Measurements from ENCODE around the gene LYG2.

The LYG2 gene

GRCh38 chr2:99275882-99276281 is 20.4 kb upstream of the LYG2 start:
- TF ChIP-seq YY1 (IDR thresholded peaks at IDR 0.05; ENCODE audit: insufficient read depth, insufficient read length) (no peak), SUZ12 (IDR thresholded peaks at IDR 0.05; ENCODE audit: extremely low read depth, insufficient read depth, insufficient read length) (no peak), ZNF274 (IDR thresholded peaks at IDR 0.05; ENCODE audit: low read depth, low read length) (no peak)
- Histone ChIP-seq H3K4me1 (ENCODE audit: insufficient read depth, insufficient read length) (no peaks in the 10 kb centered on the region), H3K9ac (ENCODE audit: insufficient read length, low read depth) (no peak overlapping the region), H3K4me3 (ENCODE audit: insufficient read length, low read depth) (no peak overlapping the region), H3K36me3 (ENCODE audit: insufficient read depth, insufficient read length, low read length) (no peaks in the 10 kb centered on the region), H3K27me3 (ENCODE audit: insufficient read depth, insufficient read length) (no peaks in the 10 kb centered on the region), H3K9me3 (ENCODE audit: insufficient read depth, low read length) (peaks cover 10% of the 10 kb centered on the region)
- DNase-seq (ENCODE audit: low read depth, low spot score) = no peak

- no peaks in the 10 kb centered on the region for H3K36me3 ChIP-seq (ENCODE audit: insufficient read depth, insufficient read length, low read length)
- H3K9ac ChIP-seq (ENCODE audit: insufficient read length, low read depth) = no peak overlapping the region
- no peaks in the 10 kb centered on the region for H3K27me3 ChIP-seq (ENCODE audit: insufficient read depth, insufficient read length)
- TF ChIP-seq SUZ12 (IDR thresholded peaks at IDR 0.05; ENCODE audit: extremely low read depth, insufficient read depth, insufficient read length) (no peak), ZNF274 (IDR thresholded peaks at IDR 0.05; ENCODE audit: low read depth, low read length) (no peak), YY1 (IDR thresholded peaks at IDR 0.05; ENCODE audit: insufficient read depth, insufficient read length) (no peak)
- H3K4me3 ChIP-seq (ENCODE audit: insufficient read length, low read depth) = no peak overlapping the region
- no peak for DNase-seq (ENCODE audit: low read depth, low spot score)
- H3K9me3 ChIP-seq (ENCODE audit: insufficient read depth, low read length) = no peaks in the 10 kb centered on the region
- H3K4me1 ChIP-seq (ENCODE audit: insufficient read depth, insufficient read length) = no peaks in the 10 kb centered on the region
These were observed 5.8 kb upstream of the LYG2 start for GRCh38 chr2:99261242-99261641.

- Histone ChIP-seq H3K9me3 (ENCODE audit: insufficient read depth, low read length) (no peaks in the 10 kb centered on the region), H3K4me1 (ENCODE audit: insufficient read depth, insufficient read length) (no peaks in the 10 kb centered on the region), H3K9ac (ENCODE audit: insufficient read length, low read depth) (no peak overlapping the region), H3K4me3 (ENCODE audit: insufficient read length, low read depth) (no peak overlapping the region), H3K27me3 (ENCODE audit: insufficient read depth, insufficient read length) (no peaks in the 10 kb centered on the region), H3K36me3 (ENCODE audit: insufficient read depth, insufficient read length, low read length) (no peaks in the 10 kb centered on the region)
- TF ChIP-seq SUZ12 (IDR thresholded peaks at IDR 0.05; ENCODE audit: extremely low read depth, insufficient read depth, insufficient read length) = no peak
- no peak for TF ChIP-seq ZNF274 (IDR thresholded peaks at IDR 0.05; ENCODE audit: low read depth, low read length)
- no peak for TF ChIP-seq YY1 (IDR thresholded peaks at IDR 0.05; ENCODE audit: insufficient read depth, insufficient read length)
- no peak for DNase-seq (ENCODE audit: low read depth, low spot score)
These were observed 4.7 kb upstream of the LYG2 start for GRCh38 chr2:99260184-99260583.

- H3K36me3 ChIP-seq (ENCODE audit: insufficient read depth, insufficient read length, low read length) = no peaks in the 10 kb centered on the region
- TF ChIP-seq YY1 (IDR thresholded peaks at IDR 0.05; ENCODE audit: insufficient read depth, insufficient read length) (no peak), SUZ12 (IDR thresholded peaks at IDR 0.05; ENCODE audit: extremely low read depth, insufficient read depth, insufficient read length) (no peak), ZNF274 (IDR thresholded peaks at IDR 0.05; ENCODE audit: low read depth, low read length) (no peak)
- no peaks in the 10 kb centered on the region for H3K4me1 ChIP-seq (ENCODE audit: insufficient read depth, insufficient read length)
- H3K4me3 ChIP-seq (ENCODE audit: insufficient read length, low read depth) = no peak overlapping the region
- DNase-seq (ENCODE audit: low read depth, low spot score) = no peak
- no peaks in the 10 kb centered on the region for H3K9me3 ChIP-seq (ENCODE audit: insufficient read depth, low read length)
- H3K9ac ChIP-seq (ENCODE audit: insufficient read length, low read depth) = no peak overlapping the region
- no peaks in the 10 kb centered on the region for H3K27me3 ChIP-seq (ENCODE audit: insufficient read depth, insufficient read length)
These were observed 4.0 kb upstream of the LYG2 start for GRCh38 chr2:99259465-99259864.

DNA sequence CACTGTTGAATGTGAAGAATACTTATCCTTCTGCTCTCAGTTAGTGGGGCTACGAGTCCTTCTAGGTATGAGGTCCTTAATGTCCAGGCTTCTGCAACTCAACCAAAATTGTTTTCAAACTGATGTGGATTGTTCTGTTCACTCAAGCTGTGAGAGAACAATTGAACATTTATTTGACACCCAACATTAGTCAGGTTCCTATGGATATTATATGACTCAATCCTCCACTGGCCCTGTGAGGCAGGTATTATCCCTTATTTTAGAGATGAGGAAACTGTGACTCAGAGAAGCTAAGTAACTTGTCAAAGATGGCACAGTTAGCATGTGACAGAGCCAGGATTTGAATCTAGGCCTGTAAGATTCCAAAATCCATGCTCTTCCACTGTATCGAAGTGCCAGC is 1.2 kb upstream of the LYG2 start:
- H3K9me3 ChIP-seq (ENCODE audit: insufficient read depth, low read length) = no peaks in the 10 kb centered on the region
- H3K36me3 ChIP-seq (ENCODE audit: insufficient read depth, insufficient read length, low read length) = no peaks in the 10 kb centered on the region
- no peak overlapping the region for H3K9ac ChIP-seq (ENCODE audit: insufficient read length, low read depth)
- no peak for TF ChIP-seq YY1 (IDR thresholded peaks at IDR 0.05; ENCODE audit: insufficient read depth, insufficient read length)
- no peak for TF ChIP-seq SUZ12 (IDR thresholded peaks at IDR 0.05; ENCODE audit: extremely low read depth, insufficient read depth, insufficient read length)
- no peak for TF ChIP-seq ZNF274 (IDR thresholded peaks at IDR 0.05; ENCODE audit: low read depth, low read length)
- no peak overlapping the region for H3K4me3 ChIP-seq (ENCODE audit: insufficient read length, low read depth)
- no peaks in the 10 kb centered on the region for H3K27me3 ChIP-seq (ENCODE audit: insufficient read depth, insufficient read length)
- no peaks in the 10 kb centered on the region for H3K4me1 ChIP-seq (ENCODE audit: insufficient read depth, insufficient read length)
- no peak for DNase-seq (ENCODE audit: low read depth, low spot score)

DNA sequence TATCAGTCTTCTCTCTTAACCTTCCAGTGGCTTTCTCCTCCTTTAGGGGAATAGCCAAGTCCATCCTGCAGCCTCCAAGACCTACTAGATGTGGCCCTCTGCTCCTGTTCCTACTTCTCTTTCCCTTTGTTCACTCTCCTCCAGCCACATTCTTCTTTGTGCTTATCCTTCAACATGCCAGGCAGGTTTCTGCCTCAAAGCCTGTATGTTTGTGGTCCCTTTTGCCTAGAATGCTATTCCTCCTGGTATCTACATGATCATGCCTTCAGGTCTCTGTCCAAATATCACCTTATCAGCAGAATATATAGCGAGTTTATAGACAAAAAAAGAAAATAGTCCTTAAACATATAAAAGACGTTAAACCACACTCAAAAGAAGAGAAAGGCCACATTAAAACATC is 5.5 kb downstream of the LYG2 start:
- no peak for DNase-seq (ENCODE audit: low read depth, low spot score)
- no peaks in the 10 kb centered on the region for H3K4me1 ChIP-seq (ENCODE audit: insufficient read depth, insufficient read length)
- H3K9ac ChIP-seq (ENCODE audit: insufficient read length, low read depth) = no peak overlapping the region
- no peak for TF ChIP-seq ZNF274 (IDR thresholded peaks at IDR 0.05; ENCODE audit: low read depth, low read length)
- TF ChIP-seq YY1 (IDR thresholded peaks at IDR 0.05; ENCODE audit: insufficient read depth, insufficient read length) = no peak
- TF ChIP-seq SUZ12 (IDR thresholded peaks at IDR 0.05; ENCODE audit: extremely low read depth, insufficient read depth, insufficient read length) = no peak
- H3K9me3 ChIP-seq (ENCODE audit: insufficient read depth, low read length) = no peaks in the 10 kb centered on the region; the same call in 1 of the 2 replicates
- no peak overlapping the region for H3K4me3 ChIP-seq (ENCODE audit: insufficient read length, low read depth)
- peaks cover 4% of the 10 kb centered on the region for H3K36me3 ChIP-seq (ENCODE audit: insufficient read depth, insufficient read length, low read length)
- H3K27me3 ChIP-seq (ENCODE audit: insufficient read depth, insufficient read length) = no peaks in the 10 kb centered on the region

DNA sequence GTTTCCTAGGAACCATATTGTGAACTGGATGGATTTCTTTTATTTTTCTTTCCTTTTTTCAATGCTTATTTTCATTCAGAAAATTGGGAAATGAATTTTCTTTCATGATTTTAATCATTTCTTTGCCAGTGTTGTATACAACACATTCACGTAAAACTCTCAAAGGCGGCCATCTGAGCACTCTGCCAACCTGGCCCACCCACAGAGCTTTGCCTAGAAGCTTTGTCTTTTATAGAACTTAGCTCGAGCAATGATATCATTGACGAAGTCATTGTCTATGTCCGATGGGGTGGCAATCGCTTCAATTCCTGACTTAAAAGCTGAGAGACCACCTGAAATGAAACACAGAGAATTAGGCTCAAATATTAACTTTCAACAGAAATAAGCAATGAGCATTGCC is 13.3 kb downstream of the LYG2 start:
- Histone ChIP-seq H3K27me3 (ENCODE audit: insufficient read depth, insufficient read length) (no peaks in the 10 kb centered on the region), H3K36me3 (ENCODE audit: insufficient read depth, insufficient read length, low read length) (peaks cover 8% of the 10 kb centered on the region), H3K9ac (ENCODE audit: insufficient read length, low read depth) (no peak overlapping the region), H3K4me1 (ENCODE audit: insufficient read depth, insufficient read length) (no peaks in the 10 kb centered on the region), H3K4me3 (ENCODE audit: insufficient read length, low read depth) (no peak overlapping the region), H3K9me3 (ENCODE audit: insufficient read depth, low read length) (no peaks in the 10 kb centered on the region)
- TF ChIP-seq SUZ12 (IDR thresholded peaks at IDR 0.05; ENCODE audit: extremely low read depth, insufficient read depth, insufficient read length) (no peak), YY1 (IDR thresholded peaks at IDR 0.05; ENCODE audit: insufficient read depth, insufficient read length) (no peak), ZNF274 (IDR thresholded peaks at IDR 0.05; ENCODE audit: low read depth, low read length) (no peak)
- no peak for DNase-seq (ENCODE audit: low read depth, low spot score)

DNA sequence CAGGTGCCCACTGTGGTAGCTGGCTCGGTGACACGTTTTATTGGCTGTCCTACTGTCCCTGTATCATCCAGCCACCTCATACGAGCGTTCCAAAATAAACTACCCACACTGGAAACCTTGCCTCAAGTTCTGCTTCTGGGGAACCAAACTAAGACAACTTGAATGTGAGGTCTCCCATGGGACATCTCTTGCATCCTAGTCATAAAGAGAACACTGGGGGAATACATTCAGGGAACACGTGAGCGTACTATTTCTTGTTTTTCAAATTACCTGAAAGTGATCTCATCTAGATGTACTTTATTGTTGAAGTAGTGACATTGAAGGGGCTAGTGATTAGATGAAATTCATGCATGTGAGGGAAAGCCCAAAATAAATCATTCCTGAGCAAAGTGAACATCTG is 15.0 kb downstream of the LYG2 start:
- DNase-seq (ENCODE audit: low read depth, low spot score) = no peak
- Histone ChIP-seq H3K4me1 (ENCODE audit: insufficient read depth, insufficient read length) (no peaks in the 10 kb centered on the region), H3K9me3 (ENCODE audit: insufficient read depth, low read length) (no peaks in the 10 kb centered on the region), H3K27me3 (ENCODE audit: insufficient read depth, insufficient read length) (no peaks in the 10 kb centered on the region), H3K9ac (ENCODE audit: insufficient read length, low read depth) (no peak overlapping the region), H3K36me3 (ENCODE audit: insufficient read depth, insufficient read length, low read length) (peaks cover 8% of the 10 kb centered on the region), H3K4me3 (ENCODE audit: insufficient read length, low read depth) (no peak overlapping the region)
- TF ChIP-seq SUZ12 (IDR thresholded peaks at IDR 0.05; ENCODE audit: extremely low read depth, insufficient read depth, insufficient read length) (no peak), YY1 (IDR thresholded peaks at IDR 0.05; ENCODE audit: insufficient read depth, insufficient read length) (no peak), ZNF274 (IDR thresholded peaks at IDR 0.05; ENCODE audit: low read depth, low read length) (no peak)

All from NT2/D1 (cell line).